ENCODE results near the gene CDK9. TPM values are rescaled to one million over a fixed set of nuclear protein-coding genes. Genes with fewer than 3 reads are reported as not detected.
"Not testable (repeated sequence)": the region's sequence is repeated elsewhere in the genome, so short reads cannot be mapped to it uniquely, and the experiment has no call there.

The CDK9 gene
- total and polyA plus RNA-seq, 7 donors = 26.5 to 46.1 (median 39.3) TPM

DNA sequence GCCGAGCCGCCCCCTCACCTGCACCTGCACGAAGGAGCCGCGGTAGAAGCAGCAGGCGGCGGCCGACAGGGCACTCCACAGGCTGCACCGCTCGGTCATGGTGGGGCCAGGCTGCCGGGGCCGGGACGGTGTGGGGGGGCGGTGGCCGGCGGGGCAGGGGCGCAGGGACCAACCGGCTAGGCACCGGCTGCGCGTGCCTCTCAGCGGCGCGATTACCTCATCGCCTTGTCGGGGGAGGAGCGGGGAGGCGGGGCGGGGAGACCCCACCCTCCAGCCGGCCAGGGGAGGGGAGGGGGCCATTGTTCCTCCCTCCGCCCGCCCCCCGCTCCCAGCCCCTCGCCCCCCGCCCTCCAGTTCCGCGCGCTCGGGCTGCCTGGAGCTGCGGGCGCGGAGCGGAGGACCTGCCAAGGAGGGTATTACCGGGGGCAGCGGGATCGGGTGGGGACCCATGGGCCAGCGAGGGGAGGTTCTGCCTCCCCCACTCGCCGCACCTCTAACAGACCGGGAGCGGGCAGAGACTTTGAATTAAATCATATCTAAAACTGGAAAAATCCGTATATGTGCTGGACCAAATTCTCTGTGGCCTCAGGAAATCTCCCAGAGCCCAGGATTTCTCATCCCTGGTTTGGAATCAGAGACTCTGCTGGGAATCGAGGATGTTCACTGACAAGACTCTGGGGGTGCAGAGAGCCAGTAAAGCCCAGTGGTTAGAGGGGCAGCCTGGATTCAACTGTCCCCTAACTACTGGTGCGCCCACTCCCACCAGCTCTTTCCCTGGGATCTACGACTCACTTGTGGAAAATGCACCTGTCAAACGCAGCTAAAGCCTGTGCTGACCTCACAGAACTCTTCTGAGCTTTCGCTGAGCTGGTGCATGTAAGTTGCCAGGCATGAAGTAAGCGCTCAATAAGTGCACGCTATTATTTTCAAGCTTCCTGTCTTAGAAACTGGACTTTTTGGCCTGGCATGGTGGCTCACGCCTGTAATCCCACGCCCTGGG, 30.5 kb upstream of the CDK9 start:
- H3K27me3 ChIP-seq (ENCODE audit: insufficient read depth in 3 of 3, low read length in 2 of 3) = peaks cover 0 to 45% (median 14%) of the 10 kb centered on the region in 3 donors
- H3K4me1 ChIP-seq = no peaks in the 10 kb centered on the region
- 16 to 26% (median 22%) methylated on average over 30 to 60 of the region's 61 CpGs for WGBS, 3 donors
- H3K36me3 ChIP-seq (ENCODE audit: insufficient read depth in 1 of 2, low read depth in 1 of 2) = peaks cover 0 to 4% of the 10 kb centered on the region in 2 donors
- DNase-seq (no peak), ATAC-seq (peak in 3 of 4 donors; percentile 18 to 38 (median 21))
- H3K4me3 ChIP-seq = peak overlapping the region; percentile 43
- TF ChIP-seq, protein P1, sequence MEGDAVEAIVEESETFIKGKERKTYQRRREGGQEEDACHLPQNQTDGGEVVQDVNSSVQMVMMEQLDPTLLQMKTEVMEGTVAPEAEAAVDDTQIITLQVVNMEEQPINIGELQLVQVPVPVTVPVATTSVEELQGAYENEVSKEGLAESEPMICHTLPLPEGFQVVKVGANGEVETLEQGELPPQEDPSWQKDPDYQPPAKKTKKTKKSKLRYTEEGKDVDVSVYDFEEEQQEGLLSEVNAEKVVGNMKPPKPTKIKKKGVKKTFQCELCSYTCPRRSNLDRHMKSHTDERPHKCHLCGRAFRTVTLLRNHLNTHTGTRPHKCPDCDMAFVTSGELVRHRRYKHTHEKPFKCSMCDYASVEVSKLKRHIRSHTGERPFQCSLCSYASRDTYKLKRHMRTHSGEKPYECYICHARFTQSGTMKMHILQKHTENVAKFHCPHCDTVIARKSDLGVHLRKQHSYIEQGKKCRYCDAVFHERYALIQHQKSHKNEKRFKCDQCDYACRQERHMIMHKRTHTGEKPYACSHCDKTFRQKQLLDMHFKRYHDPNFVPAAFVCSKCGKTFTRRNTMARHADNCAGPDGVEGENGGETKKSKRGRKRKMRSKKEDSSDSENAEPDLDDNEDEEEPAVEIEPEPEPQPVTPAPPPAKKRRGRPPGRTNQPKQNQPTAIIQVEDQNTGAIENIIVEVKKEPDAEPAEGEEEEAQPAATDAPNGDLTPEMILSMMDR (IDR thresholded peaks at IDR 0.05) = no peak
- no peak overlapping the region for H3K27ac ChIP-seq
- no peaks in the 10 kb centered on the region for H3K9me3 ChIP-seq
- intact Hi-C loops (cut with DNase I) = no loop called here

GRCh38 chr9:127756233-127756632, 29.6 kb upstream of the CDK9 start:
- peaks cover 0 to 45% (median 14%) of the 10 kb centered on the region in 3 donors for H3K27me3 ChIP-seq (ENCODE audit: insufficient read depth in 3 of 3, low read length in 2 of 3)

GRCh38 chr9:127756776-127757175, 29.1 kb upstream of the CDK9 start:
- ATAC-seq; H3K27ac ChIP-seq; DNase-seq; H3K9me3 ChIP-seq; H3K4me1 ChIP-seq; intact Hi-C loops (cut with DNase I); H3K4me3 ChIP-seq; H3K36me3 ChIP-seq (ENCODE audit: insufficient read depth in 1 of 2, low read depth in 1 of 2): not testable (repeated sequence)
- H3K27me3 ChIP-seq (ENCODE audit: insufficient read depth in 3 of 3, low read length in 2 of 3) = peaks cover 0 to 49% (median 15%) of the 10 kb centered on the region in 3 donors
- 62 to 73% (median 69%) methylated on average over 11 of the region's 11 CpGs for WGBS, 3 donors

More at GRCh38 chr9:127756233-127756632, 29.6 kb upstream of the CDK9 start:
- WGBS, 3 donors = 86 to 95% (median 92%) methylated on average over 2 to 3 of the region's 3 CpGs
- no peaks in the 10 kb centered on the region for H3K4me1 ChIP-seq
- peak overlapping the region; percentile 43 for H3K4me3 ChIP-seq
- intact Hi-C loops (cut with DNase I) = no loop called here
- no peaks in the 10 kb centered on the region for H3K9me3 ChIP-seq
- peaks cover 0 to under 1% of the 10 kb centered on the region in 2 donors for H3K36me3 ChIP-seq (ENCODE audit: insufficient read depth in 1 of 2, low read depth in 1 of 2)
- ATAC-seq (no peak), DNase-seq (no peak)
- TF ChIP-seq, protein P1 (IDR thresholded peaks at IDR 0.05) = no peak
- no peak overlapping the region for H3K27ac ChIP-seq

DNA sequence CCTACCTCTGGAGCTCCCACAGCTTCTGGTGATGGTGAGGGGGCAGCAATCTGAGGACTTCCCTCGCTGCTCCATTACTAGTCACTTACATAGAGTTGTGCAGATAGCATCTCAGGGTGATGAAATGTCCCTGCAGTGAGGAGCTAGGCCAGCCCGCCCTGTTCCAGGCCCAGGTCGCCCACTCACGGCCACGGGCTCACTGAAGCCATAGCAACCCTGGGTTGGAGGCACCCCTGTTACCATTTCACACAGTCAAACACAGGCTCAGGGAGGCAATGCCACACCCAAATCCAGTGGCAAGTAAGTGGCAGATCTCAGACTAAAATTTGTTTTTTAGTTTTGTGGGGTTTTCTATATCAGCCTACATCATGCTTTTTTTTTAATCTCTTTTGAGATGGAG, 27.0 kb upstream of the CDK9 start:
- TF ChIP-seq, protein P1 (IDR thresholded peaks at IDR 0.05) = no peak
- intact Hi-C loops (cut with DNase I) = no loop called here
- no peak for ATAC-seq
- 73 to 82% (median 75%) methylated on average over 5 of the region's 5 CpGs for WGBS, 3 donors
- no peak overlapping the region for H3K27ac ChIP-seq
- no peaks in the 10 kb centered on the region for H3K9me3 ChIP-seq
- no peak overlapping the region for H3K4me3 ChIP-seq
- peaks cover 0 to 36% (median 8%) of the 10 kb centered on the region in 3 donors for H3K27me3 ChIP-seq (ENCODE audit: insufficient read depth in 3 of 3, low read length in 2 of 3)
- no peaks in the 10 kb centered on the region for H3K36me3 ChIP-seq (ENCODE audit: insufficient read depth in 1 of 2, low read depth in 1 of 2)
- DNase-seq = no peak
- peaks cover 4% of the 10 kb centered on the region for H3K4me1 ChIP-seq

DNA sequence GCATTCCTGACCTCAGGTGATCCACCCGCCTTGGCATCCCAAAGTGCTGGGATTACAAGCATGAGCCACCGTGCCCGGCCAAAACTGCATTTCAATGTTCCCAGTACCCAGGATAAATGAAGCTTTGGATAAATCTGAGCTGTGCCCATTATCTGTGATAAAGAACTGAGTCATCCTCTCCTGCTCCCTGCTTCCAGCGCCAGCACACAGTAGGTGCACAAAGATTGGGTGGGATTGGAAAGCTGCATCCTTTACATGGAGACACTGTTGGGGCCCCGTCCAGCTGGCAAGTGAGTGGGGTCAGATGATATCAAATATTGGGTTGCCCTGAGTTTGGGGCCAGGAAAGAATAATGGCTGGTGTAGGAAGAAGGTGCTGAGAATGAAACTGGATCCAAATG, 24.8 kb upstream of the CDK9 start:
- DNase-seq = no peak
- 58 to 61% (median 59%) methylated on average over 5 of the region's 5 CpGs for WGBS, 3 donors
- TF ChIP-seq, protein P1 (IDR thresholded peaks at IDR 0.05) = no peak
- no peak for ATAC-seq
- peak overlapping the region; percentile 46 for H3K4me3 ChIP-seq
- peaks cover 0 to 14% (median 3%) of the 10 kb centered on the region in 3 donors for H3K27me3 ChIP-seq (ENCODE audit: insufficient read depth in 3 of 3, low read length in 2 of 3)
- H3K36me3 ChIP-seq (ENCODE audit: insufficient read depth in 1 of 2, low read depth in 1 of 2) = no peaks in the 10 kb centered on the region
- H3K9me3 ChIP-seq = no peaks in the 10 kb centered on the region
- intact Hi-C loops (cut with DNase I) = no loop called here
- peaks cover 4% of the 10 kb centered on the region for H3K4me1 ChIP-seq
- H3K27ac ChIP-seq = no peak overlapping the region

Data from psoas muscle (tissue), 8 donors.